Activated CD4-positive, alpha-beta memory T cell treated with anti-CD3 and anti-CD28 coated beads, Interleukin-2, amount 10 ng/mL, durations not matched to agents 7 days and 5 days (primary cell): ENCODE data around the gene PCDHB7. TPM values are rescaled to one million over a fixed set of nuclear protein-coding genes. Genes with fewer than 3 reads are reported as not detected.
"Not testable (repeated sequence)": the region's sequence is repeated elsewhere in the genome, so short reads cannot be mapped to it uniquely, and the experiment has no call there.

ENCODE experiments used
- CTCF ChIA-PET: fragments of 350-600 bp; sonication (Branson Sonifier 250); formaldehyde crosslinking; loops from one replicate; lab custom pipeline; 2021; ENCODE audit warnings: antibody characterized with exemption, inconsistent platforms; lab: Charles Lee
- POLR2A ChIA-PET: fragments of 350-600 bp; sonication (Branson Sonifier 250); formaldehyde crosslinking; loops from one replicate; lab custom pipeline; 2021; ENCODE audit warnings: antibody characterized with exemption; lab: Charles Lee
- DNase-seq: peaks from one replicate; pipeline ENCODE4 v3.0.0-alpha.2; 2020
- H3K27ac Mint-ChIP-seq: one replicate; pipeline ENCODE4 v1.8.0; 2021; ENCODE audit warnings: mild to moderate bottlenecking, mixed read lengths
- H3K27me3 Mint-ChIP-seq: one replicate; pipeline ENCODE4 v1.8.0; 2021; ENCODE audit warnings: mixed read lengths
- H3K36me3 Mint-ChIP-seq: one replicate; pipeline ENCODE4 v1.8.0; 2021; ENCODE audit warnings: low read depth, mixed read lengths
- H3K4me1 Mint-ChIP-seq: one replicate; pipeline ENCODE4 v1.8.0; 2021; ENCODE audit warnings: mixed read lengths
- H3K4me3 Mint-ChIP-seq: one replicate; pipeline ENCODE4 v1.8.0; 2021; ENCODE audit warnings: mild to moderate bottlenecking, mixed read lengths
- H3K9me3 Mint-ChIP-seq: one replicate; pipeline ENCODE4 v1.8.0; 2021; ENCODE audit warnings: mixed read lengths
- total RNA-seq, 2 experiments: library from RNA; stranded (reverse); gene quantifications; one replicate each; pipeline ENCODE4 v1.2.3, GENCODE V29; 2021

Gene PCDHB7
- total RNA-seq, 2 experiments from 2014 or later = not detected

GRCh38 chr5:141157356-141157755, 15.1 kb upstream of the PCDHB7 start:
- POLR2A ChIA-PET, DNase-seq, H3K4me3 Mint-ChIP-seq, H3K27ac Mint-ChIP-seq, CTCF ChIA-PET, H3K4me1 Mint-ChIP-seq, H3K9me3 Mint-ChIP-seq, H3K36me3 Mint-ChIP-seq, H3K27me3 Mint-ChIP-seq: not testable (repeated sequence)

DNA sequence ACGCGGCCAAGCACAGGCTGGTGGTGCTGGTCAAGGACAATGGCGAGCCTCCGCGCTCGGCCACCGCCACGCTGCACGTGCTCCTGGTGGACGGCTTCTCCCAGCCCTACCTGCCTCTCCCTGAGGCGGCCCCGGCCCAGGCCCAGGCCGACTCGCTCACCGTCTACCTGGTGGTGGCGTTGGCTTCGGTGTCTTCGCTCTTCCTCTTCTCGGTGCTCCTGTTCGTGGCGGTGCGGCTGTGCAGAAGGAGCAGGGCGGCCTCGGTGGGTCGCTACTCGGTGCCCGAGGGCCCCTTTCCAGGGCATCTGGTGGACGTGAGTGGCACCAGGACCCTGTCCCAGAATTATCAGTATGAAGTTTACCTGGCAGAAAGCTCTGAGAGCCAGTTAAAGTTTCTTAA, 14.5 kb upstream of the PCDHB7 start:
- H3K4me1 Mint-ChIP-seq, H3K36me3 Mint-ChIP-seq, POLR2A ChIA-PET, H3K27me3 Mint-ChIP-seq, CTCF ChIA-PET, H3K27ac Mint-ChIP-seq, DNase-seq, H3K4me3 Mint-ChIP-seq, H3K9me3 Mint-ChIP-seq: not testable (repeated sequence)

DNA sequence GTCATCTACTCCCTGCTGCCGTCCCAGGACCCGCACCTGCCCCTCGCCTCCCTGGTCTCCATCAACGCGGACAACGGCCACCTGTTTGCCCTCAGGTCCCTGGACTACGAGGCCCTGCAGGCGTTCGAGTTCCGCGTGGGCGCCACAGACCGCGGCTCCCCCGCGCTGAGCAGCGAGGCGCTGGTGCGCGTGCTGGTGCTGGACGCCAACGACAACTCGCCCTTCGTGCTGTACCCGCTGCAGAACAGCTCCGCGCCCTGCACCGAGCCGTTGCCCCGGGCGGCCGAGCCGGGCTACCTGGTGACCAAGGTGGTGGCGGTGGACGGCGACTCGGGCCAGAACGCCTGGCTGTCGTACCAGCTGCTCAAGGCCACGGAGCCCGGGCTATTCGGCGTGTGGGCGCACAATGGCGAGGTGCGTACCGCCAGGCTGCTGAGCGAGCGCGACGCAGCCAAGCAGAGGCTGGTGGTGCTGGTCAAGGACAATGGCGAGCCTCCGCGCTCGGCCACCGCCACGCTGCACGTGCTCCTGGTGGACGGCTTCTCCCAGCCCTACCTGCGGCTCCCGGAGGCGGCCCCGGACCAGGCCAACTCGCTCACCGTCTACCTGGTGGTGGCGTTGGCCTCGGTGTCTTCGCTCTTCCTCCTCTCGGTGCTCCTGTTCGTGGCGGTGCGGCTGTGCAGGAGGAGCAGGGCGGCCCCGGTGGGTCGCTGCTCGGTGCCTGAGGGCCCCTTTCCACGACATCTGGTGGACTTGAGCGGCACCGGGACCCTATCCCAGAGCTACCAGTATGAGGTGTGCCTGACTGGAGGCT, 2.1 kb downstream of the PCDHB7 start:
- CTCF ChIA-PET, H3K4me3 Mint-ChIP-seq, H3K27me3 Mint-ChIP-seq, H3K27ac Mint-ChIP-seq, DNase-seq, POLR2A ChIA-PET, H3K4me1 Mint-ChIP-seq, H3K36me3 Mint-ChIP-seq: not testable (repeated sequence)
- peaks cover 11% of the 10 kb centered on the region for H3K9me3 Mint-ChIP-seq

DNA sequence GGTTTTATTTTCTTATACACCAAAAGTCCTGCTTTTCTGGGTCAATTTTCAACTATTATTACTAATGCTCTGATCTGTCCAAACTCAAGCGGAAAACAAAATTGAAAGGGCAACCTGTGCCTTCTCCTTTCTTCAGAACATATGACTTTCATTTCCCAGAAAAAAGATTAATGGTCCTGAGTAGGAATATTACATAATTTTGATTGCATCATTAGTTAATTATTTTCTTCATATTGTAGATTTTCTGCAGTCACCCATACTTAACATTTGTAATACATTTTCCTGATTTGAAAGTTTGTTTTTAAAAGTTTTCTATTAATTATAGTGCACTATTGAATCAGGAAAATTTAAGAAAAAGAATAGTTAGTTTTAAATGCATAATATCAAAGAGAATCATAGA, 3.5 kb downstream of the PCDHB7 start:
- H3K4me3 Mint-ChIP-seq = no peak overlapping the region
- no peak overlapping the region for H3K27ac Mint-ChIP-seq
- peaks cover 13% of the 10 kb centered on the region for H3K9me3 Mint-ChIP-seq
- H3K36me3 Mint-ChIP-seq = no peaks in the 10 kb centered on the region
- DNase-seq = no peak
- CTCF ChIA-PET = no interaction called here
- POLR2A ChIA-PET = no interaction called here
- no peaks in the 10 kb centered on the region for H3K4me1 Mint-ChIP-seq
- H3K27me3 Mint-ChIP-seq = no peaks in the 10 kb centered on the region

DNA sequence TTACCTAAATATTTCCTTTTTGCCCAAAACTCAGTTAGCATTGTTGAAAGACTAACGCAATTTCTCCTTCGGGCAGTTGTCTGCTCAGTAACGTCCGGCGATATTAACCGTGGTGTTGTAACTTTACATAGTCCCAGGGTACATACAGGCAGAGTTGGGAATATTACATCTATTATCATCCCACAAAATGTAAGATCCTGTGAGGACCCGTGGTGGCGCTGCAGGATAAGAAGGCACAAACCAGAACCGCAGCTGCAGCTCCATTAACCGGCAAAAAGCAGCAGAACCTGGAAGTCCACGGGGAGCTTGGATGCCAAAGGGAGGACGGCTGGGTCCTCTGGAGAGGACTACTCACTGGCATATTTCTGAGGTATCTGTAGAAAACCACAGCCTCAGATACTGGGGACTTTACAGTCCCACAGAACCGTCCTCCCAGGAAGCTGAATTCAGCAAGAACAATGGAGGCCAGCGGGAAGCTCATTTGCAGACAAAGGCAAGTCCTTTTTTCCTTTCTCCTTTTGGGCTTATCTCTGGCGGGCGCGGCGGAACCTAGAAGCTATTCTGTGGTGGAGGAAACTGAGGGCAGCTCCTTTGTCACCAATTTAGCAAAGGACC, 5.2 kb downstream of the PCDHB7 start, which contains the start of gene PCDHB8:
Gene PCDHB8, plus strand, starts transcription at position 214 of the 615 bp plus-strand sequence. Its CDS starts 245 bp downstream, at position 459.
- POLR2A ChIA-PET, H3K27me3 Mint-ChIP-seq, H3K36me3 Mint-ChIP-seq, DNase-seq, H3K4me3 Mint-ChIP-seq, H3K27ac Mint-ChIP-seq, H3K4me1 Mint-ChIP-seq: not testable (repeated sequence)
- CTCF ChIA-PET = interaction anchor here (0.5 to 0.8 kb wide), 2 partner anchors 14 to 70 kb away, joined by 3 to 4 read pairs; partner anchors contain the start of gene PCDHB10
- peaks cover 15% of the 10 kb centered on the region for H3K9me3 Mint-ChIP-seq

DNA sequence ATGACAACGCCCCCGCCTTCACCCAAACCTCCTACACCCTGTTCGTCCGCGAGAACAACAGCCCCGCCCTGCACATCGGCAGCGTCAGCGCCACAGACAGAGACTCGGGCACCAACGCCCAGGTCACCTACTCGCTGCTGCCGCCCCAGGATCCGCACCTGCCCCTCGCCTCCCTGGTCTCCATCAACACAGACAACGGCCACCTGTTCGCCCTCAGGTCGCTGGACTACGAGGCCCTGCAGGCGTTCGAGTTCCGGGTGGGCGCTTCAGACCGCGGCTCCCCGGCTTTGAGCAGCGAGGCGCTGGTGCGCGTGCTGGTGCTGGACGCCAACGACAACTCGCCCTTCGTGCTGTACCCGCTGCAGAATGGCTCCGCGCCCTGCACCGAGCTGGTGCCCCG, 6.9 kb downstream of the PCDHB7 start:
- DNase-seq, H3K27me3 Mint-ChIP-seq, H3K4me3 Mint-ChIP-seq, POLR2A ChIA-PET, H3K4me1 Mint-ChIP-seq, CTCF ChIA-PET, H3K36me3 Mint-ChIP-seq, H3K27ac Mint-ChIP-seq: not testable (repeated sequence)
- peaks cover 13% of the 10 kb centered on the region for H3K9me3 Mint-ChIP-seq

DNA sequence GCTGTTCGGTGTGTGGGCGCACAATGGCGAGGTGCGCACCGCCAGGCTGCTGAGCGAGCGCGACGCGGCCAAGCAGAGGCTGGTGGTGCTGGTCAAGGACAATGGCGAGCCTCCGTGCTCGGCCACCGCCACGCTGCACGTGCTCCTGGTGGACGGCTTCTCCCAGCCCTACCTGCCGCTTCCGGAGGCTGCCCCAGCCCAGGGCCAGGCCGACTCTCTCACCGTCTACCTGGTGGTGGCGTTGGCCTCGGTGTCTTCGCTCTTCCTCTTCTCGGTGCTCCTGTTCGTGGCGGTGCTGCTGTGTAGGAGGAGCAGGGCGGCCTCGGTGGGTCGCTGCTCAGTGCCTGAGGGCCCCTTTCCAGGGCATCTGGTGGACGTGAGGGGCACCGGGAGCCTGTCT, 7.4 kb downstream of the PCDHB7 start:
- DNase-seq, H3K36me3 Mint-ChIP-seq, H3K4me3 Mint-ChIP-seq, H3K4me1 Mint-ChIP-seq, H3K27me3 Mint-ChIP-seq, H3K27ac Mint-ChIP-seq, CTCF ChIA-PET, POLR2A ChIA-PET: not testable (repeated sequence)
- H3K9me3 Mint-ChIP-seq = peaks cover 14% of the 10 kb centered on the region

DNA sequence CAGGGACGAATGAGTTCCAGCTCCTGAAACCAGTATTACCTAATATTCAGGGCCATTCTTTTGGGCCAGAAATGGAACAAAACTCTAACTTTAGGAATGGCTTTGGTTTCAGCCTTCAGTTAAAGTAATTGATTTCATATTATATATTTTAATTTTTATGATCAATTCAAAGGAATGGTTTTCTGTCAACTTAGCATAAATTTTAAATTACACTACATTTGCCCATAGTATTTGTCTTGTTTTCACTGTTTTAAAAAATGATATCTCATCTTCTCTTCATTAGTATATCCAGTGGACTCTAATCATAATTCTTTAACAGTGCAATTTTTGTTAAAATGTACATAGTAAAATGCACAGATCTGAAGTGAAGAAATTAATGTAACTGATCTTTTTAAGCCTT, 7.9 kb downstream of the PCDHB7 start:
- no peak overlapping the region for H3K27ac Mint-ChIP-seq
- POLR2A ChIA-PET = no interaction called here
- H3K4me3 Mint-ChIP-seq = no peak overlapping the region
- H3K4me1 Mint-ChIP-seq = no peaks in the 10 kb centered on the region
- CTCF ChIA-PET = no interaction called here
- H3K36me3 Mint-ChIP-seq = peaks cover 3% of the 10 kb centered on the region
- H3K9me3 Mint-ChIP-seq = peaks cover 11% of the 10 kb centered on the region
- H3K27me3 Mint-ChIP-seq = no peaks in the 10 kb centered on the region
- DNase-seq = no peak

- ChIA-PET CTCF (interaction anchor here (1.3 kb wide), 1 partner anchor 32 kb away, joined by 3 read pairs; the partner anchor contains the start of gene PCDHB6), POLR2A (no interaction called here)
- Mint-ChIP-seq H3K4me3 (no peak within 1 kb of the TSS), H3K27me3 (no peaks in the 10 kb centered on the region), H3K27ac (no peak within 1 kb of the TSS), H3K4me1 (peaks cover 2% of the 10 kb centered on the region), H3K36me3 (peaks cover 3% of the 10 kb centered on the region), H3K9me3 (peaks cover 13% of the 10 kb centered on the region)
- DNase-seq = no peak
Measured at GRCh38 chr5:141182248-141182647, 9.8 kb downstream of the PCDHB7 start, which contains the start of gene PCDHB16. PCDHB16 (plus strand) TSS chr5:141182387; CDS start chr5:141182560, 173 bp downstream.

DNA sequence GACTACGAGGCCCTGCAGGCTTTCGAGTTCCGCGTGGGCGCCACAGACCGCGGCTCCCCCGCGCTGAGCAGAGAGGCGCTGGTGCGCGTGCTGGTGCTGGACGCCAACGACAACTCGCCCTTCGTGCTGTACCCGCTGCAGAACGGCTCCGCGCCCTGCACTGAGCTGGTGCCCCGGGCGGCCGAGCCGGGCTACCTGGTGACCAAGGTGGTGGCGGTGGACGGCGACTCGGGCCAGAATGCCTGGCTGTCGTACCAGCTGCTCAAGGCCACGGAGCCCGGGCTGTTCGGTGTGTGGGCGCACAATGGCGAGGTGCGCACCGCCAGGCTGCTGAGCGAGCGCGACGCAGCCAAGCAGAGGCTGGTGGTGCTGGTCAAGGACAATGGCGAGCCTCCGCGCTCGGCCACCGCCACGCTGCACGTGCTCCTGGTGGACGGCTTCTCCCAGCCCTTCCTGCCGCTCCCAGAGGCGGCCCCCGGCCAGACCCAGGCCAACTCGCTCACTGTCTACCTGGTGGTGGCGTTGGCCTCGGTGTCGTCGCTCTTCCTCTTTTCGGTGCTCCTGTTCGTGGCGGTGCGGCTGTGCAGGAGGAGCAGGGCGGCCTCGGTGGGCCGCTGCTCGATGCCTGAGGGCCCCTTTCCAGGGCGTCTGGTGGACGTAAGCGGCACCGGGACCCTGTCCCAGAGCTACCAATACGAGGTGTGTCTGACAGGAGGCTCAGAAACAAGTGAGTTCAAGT, 11.8 kb downstream of the PCDHB7 start:
- H3K36me3 Mint-ChIP-seq, CTCF ChIA-PET, H3K4me3 Mint-ChIP-seq, DNase-seq, H3K4me1 Mint-ChIP-seq, H3K27ac Mint-ChIP-seq, H3K27me3 Mint-ChIP-seq, POLR2A ChIA-PET: not testable (repeated sequence)
- peaks cover 16% of the 10 kb centered on the region for H3K9me3 Mint-ChIP-seq

DNA sequence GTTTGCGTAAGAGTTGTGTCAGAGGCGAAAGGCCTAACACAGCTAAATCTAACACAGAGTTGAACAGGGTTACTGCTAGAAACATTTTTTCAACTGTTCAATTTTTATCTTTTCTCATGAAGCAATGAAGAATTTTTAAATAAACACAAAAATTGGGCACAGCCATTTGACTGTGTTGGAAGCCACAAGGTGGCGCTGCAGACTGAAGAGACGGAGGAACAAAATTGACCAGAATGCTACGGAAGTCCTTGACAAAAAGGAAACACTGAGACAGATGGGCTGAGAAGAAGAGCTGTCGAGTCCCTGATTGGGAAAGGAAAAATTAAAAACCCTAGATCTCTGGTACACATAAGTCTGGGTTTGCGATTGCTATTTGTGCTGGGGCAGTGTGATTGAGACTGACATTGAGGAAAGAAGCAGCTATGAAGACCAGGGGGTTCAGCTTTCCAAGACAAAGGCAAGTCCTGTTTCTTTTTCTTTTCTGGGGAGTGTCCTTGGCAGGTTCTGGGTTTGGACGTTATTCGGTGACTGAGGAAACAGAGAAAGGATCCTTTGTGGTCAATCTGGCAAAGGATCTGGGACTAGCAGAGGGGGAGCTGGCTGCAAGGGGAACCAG, 14.6 kb downstream of the PCDHB7 start, which contains the start of gene PCDHB9:
Gene PCDHB9, plus strand, starts transcription at position 265 of the 616 bp plus-strand sequence. Its CDS starts 158 bp downstream, at position 423.
- peaks cover 2% of the 10 kb centered on the region for H3K4me1 Mint-ChIP-seq
- H3K9me3 Mint-ChIP-seq = peaks cover 18% of the 10 kb centered on the region
- POLR2A ChIA-PET = no interaction called here
- H3K27ac Mint-ChIP-seq = no peak within 1 kb of the TSS
- H3K4me3 Mint-ChIP-seq = no peak within 1 kb of the TSS
- CTCF ChIA-PET = interaction anchor here (1.7 kb wide), 1 partner anchor 10 kb away, joined by 4 read pairs; no protein-coding TSS in a partner anchor
- peak; percentile 27 for DNase-seq
- H3K36me3 Mint-ChIP-seq = peaks cover 5% of the 10 kb centered on the region
- peaks cover 8% of the 10 kb centered on the region for H3K27me3 Mint-ChIP-seq

DNA sequence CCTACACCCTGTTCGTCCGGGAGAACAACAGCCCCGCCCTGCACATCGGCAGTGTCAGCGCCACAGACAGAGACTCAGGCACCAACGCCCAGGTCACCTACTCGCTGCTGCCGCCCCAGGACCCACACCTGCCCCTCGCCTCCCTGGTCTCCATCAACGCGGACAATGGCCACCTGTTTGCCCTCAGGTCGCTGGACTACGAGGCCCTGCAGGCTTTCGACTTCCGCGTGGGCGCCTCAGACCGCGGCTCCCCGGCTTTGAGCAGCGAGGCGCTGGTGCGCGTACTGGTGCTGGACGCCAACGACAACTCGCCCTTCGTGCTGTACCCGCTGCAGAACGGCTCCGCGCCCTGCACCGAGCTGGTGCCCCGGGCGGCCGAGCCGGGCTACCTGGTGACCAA, 16.2 kb downstream of the PCDHB7 start:
- H3K4me1 Mint-ChIP-seq, DNase-seq, H3K27me3 Mint-ChIP-seq, H3K4me3 Mint-ChIP-seq, H3K36me3 Mint-ChIP-seq, H3K27ac Mint-ChIP-seq, POLR2A ChIA-PET, CTCF ChIA-PET: not testable (repeated sequence)
- peaks cover 20% of the 10 kb centered on the region for H3K9me3 Mint-ChIP-seq
